Activated naive CD4-positive, alpha-beta T cell treated with anti-CD3 and anti-CD28 coated beads for 36 hours (primary cell): Measurements from ENCODE around the gene ATRNL1. TPM values are rescaled to one million over a fixed set of nuclear protein-coding genes. Genes with fewer than 3 reads are reported as not detected.

ENCODE experiments used
- CTCF ChIA-PET: fragments of 350-600 bp; sonication (Branson Sonifier 250); formaldehyde crosslinking; loops from one replicate; lab custom pipeline; 2021; ENCODE audit warnings: antibody characterized with exemption; lab: Charles Lee
- DNase-seq: peaks from one replicate; pipeline ENCODE4 v3.0.0-alpha.2; 2020
- H3K27ac Mint-ChIP-seq: one replicate; pipeline ENCODE4 v1.8.0; 2021; ENCODE audit warnings: mild to moderate bottlenecking, mixed read lengths
- H3K27me3 Mint-ChIP-seq: one replicate; pipeline ENCODE4 v1.8.0; 2021; ENCODE audit warnings: low read depth, mixed read lengths
- H3K36me3 Mint-ChIP-seq: one replicate; pipeline ENCODE4 v1.8.0; 2021; ENCODE audit warnings: low read depth, mixed read lengths
- H3K4me1 Mint-ChIP-seq: one replicate; pipeline ENCODE4 v1.8.0; 2021; ENCODE audit warnings: low read depth, mixed read lengths
- H3K4me3 Mint-ChIP-seq: one replicate; pipeline ENCODE4 v1.8.0; 2021; ENCODE audit warnings: mild to moderate bottlenecking, moderate library complexity, mixed read lengths
- H3K9me3 Mint-ChIP-seq: one replicate; pipeline ENCODE4 v1.8.0; 2021; ENCODE audit warnings: mixed read lengths
- intact Hi-C: fragments of 100-400 bp; cut with micrococcal nuclease; formaldehyde crosslinking; loops from one replicate; pipeline ENCODE4 v1.15.1; 2023
- total RNA-seq, 2 experiments: library from RNA; stranded (reverse); gene quantifications; one replicate each; pipeline ENCODE4 v1.2.3, GENCODE V29; 2021

Gene ATRNL1
- total RNA-seq, 2 experiments from 2014 or later = not detected

GRCh38 chr10:115875172-115875571, 782.0 kb downstream of the ATRNL1 start:
- intact Hi-C loops = no loop called here
- no peaks in the 10 kb centered on the region for H3K9me3 Mint-ChIP-seq
- H3K4me3 Mint-ChIP-seq = no peak overlapping the region
- CTCF ChIA-PET = interaction anchor here (0.6 kb wide), 1 partner anchor 7 kb away, joined by 3 read pairs; no protein-coding TSS in a partner anchor
- no peaks in the 10 kb centered on the region for H3K27me3 Mint-ChIP-seq
- no peaks in the 10 kb centered on the region for H3K4me1 Mint-ChIP-seq
- no peaks in the 10 kb centered on the region for H3K36me3 Mint-ChIP-seq
- no peak for DNase-seq
- no peak overlapping the region for H3K27ac Mint-ChIP-seq

GRCh38 chr10:115879372-115880089, 786.4 kb downstream of the ATRNL1 start:
- no peak for DNase-seq
- CTCF ChIA-PET = no interaction called here
- no peaks in the 10 kb centered on the region for H3K27me3 Mint-ChIP-seq
- intact Hi-C loops = no loop called here
- H3K4me1 Mint-ChIP-seq = no peaks in the 10 kb centered on the region
- H3K36me3 Mint-ChIP-seq = no peaks in the 10 kb centered on the region
- H3K27ac Mint-ChIP-seq = no peak overlapping the region
- no peak overlapping the region for H3K4me3 Mint-ChIP-seq
- no peaks in the 10 kb centered on the region for H3K9me3 Mint-ChIP-seq

GRCh38 chr10:115882021-115882420, 788.9 kb downstream of the ATRNL1 start:
- Mint-ChIP-seq H3K9me3 (no peaks in the 10 kb centered on the region), H3K36me3 (no peaks in the 10 kb centered on the region), H3K4me1 (no peaks in the 10 kb centered on the region), H3K27me3 (no peaks in the 10 kb centered on the region), H3K27ac (no peak overlapping the region), H3K4me3 (no peak overlapping the region)
- CTCF ChIA-PET = no interaction called here
- DNase-seq = no peak
- intact Hi-C loops = no loop called here

- Mint-ChIP-seq H3K27me3 (no peaks in the 10 kb centered on the region), H3K4me3 (no peak overlapping the region), H3K9me3 (no peaks in the 10 kb centered on the region), H3K36me3 (no peaks in the 10 kb centered on the region), H3K4me1 (no peaks in the 10 kb centered on the region), H3K27ac (no peak overlapping the region)
- DNase-seq = no peak
- intact Hi-C loops = no loop called here
- CTCF ChIA-PET = no interaction called here
Measured at GRCh38 chr10:115883372-115883771, 790.2 kb downstream of the ATRNL1 start.

GRCh38 chr10:115884331-115884730, 791.2 kb downstream of the ATRNL1 start:
- Mint-ChIP-seq H3K27ac (no peak overlapping the region), H3K4me3 (no peak overlapping the region), H3K4me1 (no peaks in the 10 kb centered on the region), H3K27me3 (no peaks in the 10 kb centered on the region), H3K36me3 (no peaks in the 10 kb centered on the region), H3K9me3 (no peaks in the 10 kb centered on the region)
- CTCF ChIA-PET = no interaction called here
- no peak for DNase-seq
- intact Hi-C loops = no loop called here

GRCh38 chr10:115895166-115895565, 802.0 kb downstream of the ATRNL1 start:
- H3K36me3 Mint-ChIP-seq = no peaks in the 10 kb centered on the region
- no peaks in the 10 kb centered on the region for H3K9me3 Mint-ChIP-seq
- no peak for DNase-seq
- CTCF ChIA-PET = no interaction called here
- no peak overlapping the region for H3K4me3 Mint-ChIP-seq
- intact Hi-C loops = no loop called here
- H3K4me1 Mint-ChIP-seq = no peaks in the 10 kb centered on the region
- H3K27me3 Mint-ChIP-seq = no peaks in the 10 kb centered on the region
- H3K27ac Mint-ChIP-seq = no peak overlapping the region

- no peak overlapping the region for H3K27ac Mint-ChIP-seq
- CTCF ChIA-PET = interaction anchor here (0.6 kb wide), 1 partner anchor 1144 kb away, joined by 4 read pairs; no protein-coding TSS in a partner anchor
- no peaks in the 10 kb centered on the region for H3K27me3 Mint-ChIP-seq
- intact Hi-C loops = no loop called here
- no peaks in the 10 kb centered on the region for H3K4me1 Mint-ChIP-seq
- H3K36me3 Mint-ChIP-seq = no peaks in the 10 kb centered on the region
- no peaks in the 10 kb centered on the region for H3K9me3 Mint-ChIP-seq
- DNase-seq = no peak
- H3K4me3 Mint-ChIP-seq = no peak overlapping the region
Measured at GRCh38 chr10:115898242-115898641, 805.1 kb downstream of the ATRNL1 start.

- Mint-ChIP-seq H3K9me3 (no peaks in the 10 kb centered on the region), H3K27me3 (no peaks in the 10 kb centered on the region), H3K27ac (no peak overlapping the region), H3K4me1 (no peaks in the 10 kb centered on the region), H3K4me3 (no peak overlapping the region), H3K36me3 (no peaks in the 10 kb centered on the region)
- DNase-seq = no peak
- intact Hi-C loops = no loop called here
- CTCF ChIA-PET = interaction anchor here (1.0 kb wide), 1 partner anchor 10 kb away, joined by 3 read pairs; no protein-coding TSS in a partner anchor
Measured at GRCh38 chr10:115902596-115902995, 809.4 kb downstream of the ATRNL1 start.

- Mint-ChIP-seq H3K27me3 (no peaks in the 10 kb centered on the region), H3K36me3 (no peaks in the 10 kb centered on the region), H3K4me1 (no peaks in the 10 kb centered on the region), H3K4me3 (no peak overlapping the region), H3K9me3 (no peaks in the 10 kb centered on the region), H3K27ac (no peak overlapping the region)
- DNase-seq = no peak
- CTCF ChIA-PET = interaction anchor here (1.0 kb wide), 1 partner anchor 9 kb away, joined by 3 read pairs; no protein-coding TSS in a partner anchor
- intact Hi-C loops = no loop called here
Measured at GRCh38 chr10:115903207-115903606, 810.0 kb downstream of the ATRNL1 start.

- no peaks in the 10 kb centered on the region for H3K36me3 Mint-ChIP-seq
- no peaks in the 10 kb centered on the region for H3K9me3 Mint-ChIP-seq
- CTCF ChIA-PET = no interaction called here
- intact Hi-C loops = no loop called here
- H3K27ac Mint-ChIP-seq = no peak overlapping the region
- no peak for DNase-seq
- H3K4me3 Mint-ChIP-seq = no peak overlapping the region
- no peaks in the 10 kb centered on the region for H3K27me3 Mint-ChIP-seq
- H3K4me1 Mint-ChIP-seq = no peaks in the 10 kb centered on the region
Measured at GRCh38 chr10:115903845-115904244, 810.7 kb downstream of the ATRNL1 start.

GRCh38 chr10:115909037-115909436, 815.9 kb downstream of the ATRNL1 start:
- intact Hi-C loops = no loop called here
- H3K27me3 Mint-ChIP-seq = no peaks in the 10 kb centered on the region
- CTCF ChIA-PET = interaction anchor here (0.7 kb wide), 1 partner anchor 760 kb away, joined by 3 read pairs; no protein-coding TSS in a partner anchor
- no peaks in the 10 kb centered on the region for H3K36me3 Mint-ChIP-seq
- peaks cover 3% of the 10 kb centered on the region for H3K9me3 Mint-ChIP-seq
- H3K4me3 Mint-ChIP-seq = no peak overlapping the region
- no peak for DNase-seq
- H3K27ac Mint-ChIP-seq = no peak overlapping the region
- H3K4me1 Mint-ChIP-seq = no peaks in the 10 kb centered on the region

GRCh38 chr10:115909962-115910731, 817.0 kb downstream of the ATRNL1 start:
- DNase-seq = no peak
- Mint-ChIP-seq H3K4me3 (no peak overlapping the region), H3K27ac (no peak overlapping the region), H3K4me1 (no peaks in the 10 kb centered on the region), H3K9me3 (peaks cover 4% of the 10 kb centered on the region), H3K36me3 (no peaks in the 10 kb centered on the region), H3K27me3 (no peaks in the 10 kb centered on the region)
- CTCF ChIA-PET = no interaction called here
- intact Hi-C loops = no loop called here
